IMR-90 (cell line): ENCODE data around the gene GJD2. TPM values are rescaled to one million over a fixed set of nuclear protein-coding genes. Genes with fewer than 3 reads are reported as not detected.

ENCODE experiments used
- ATAC-seq: fragments of 200-7000 bp; cut with Tn5 transposase; 2 replicates; pipeline ENCODE4 v1.9.1; 2020; ENCODE audit warnings: low read depth, mild to moderate bottlenecking, moderate library complexity
- BruUV-seq: library from RNA; stranded (reverse); fragments of 400-500 nt; replicated peaks from 2 replicates; lab custom pipeline; 2021; lab: Mats Ljungman, UMichigan
- CTCF ChIA-PET: fragments of 300-600 bp; formaldehyde crosslinking; extraction: SDS; loops from one replicate; lab custom pipeline; 2021; ENCODE audit warnings: antibody characterized with exemption; lab: Yijun Ruan, JAX
- POLR2A ChIA-PET: fragments of 300-600 bp; sonication (Branson Sonifier 250); formaldehyde crosslinking; loops from one replicate; lab custom pipeline; 2022; ENCODE audit warnings: antibody characterized with exemption; ENCODE audit not compliant: unreplicated experiment; lab: Charles Lee
- DNase-seq: peaks from one replicate; pipeline ENCODE4 v3.0.0; 2013
- H2AFZ ChIP-seq: replicated peaks from 2 replicates; pipeline ENCODE3; 2013; ENCODE audit warnings: low read length, mild to moderate bottlenecking; ENCODE audit not compliant: poor library complexity
- H2AK5ac ChIP-seq: 2 replicates; pipeline ENCODE4 v1.6.1; 2013; ENCODE audit warnings: low read depth, low read length, inconsistent platforms
- H2AK9ac ChIP-seq: replicated peaks from 2 replicates; pipeline ENCODE3; 2013; ENCODE audit warnings: mild to moderate bottlenecking, low read depth, low read length, moderate library complexity; ENCODE audit not compliant: poor library complexity
- H2BK120ac ChIP-seq: 2 replicates; pipeline ENCODE4 v1.6.1; 2013; ENCODE audit warnings: low read depth, low read length, inconsistent platforms
- H2BK15ac ChIP-seq: 3 replicates; pipeline ENCODE4 v1.6.1; 2013; ENCODE audit warnings: low read depth, low read length, inconsistent platforms
- H2BK20ac ChIP-seq: 2 replicates; pipeline ENCODE4 v1.6.1; 2013; ENCODE audit warnings: low read depth, mild to moderate bottlenecking, inconsistent platforms, low read length, moderate library complexity
- H2BK5ac ChIP-seq: 2 replicates; pipeline ENCODE4 v1.6.1; 2013; ENCODE audit warnings: mild to moderate bottlenecking, low read depth, low read length, inconsistent platforms; ENCODE audit not compliant: poor library complexity, severe bottlenecking
- H3K14ac ChIP-seq: replicated peaks from 2 replicates; pipeline ENCODE4 v1.6.1; 2013; ENCODE audit warnings: low read depth, low read length, inconsistent platforms
- H3K18ac ChIP-seq: 2 replicates; pipeline ENCODE4 v1.6.1; 2013; ENCODE audit warnings: low read depth, low read length, control low read depth
- H3K23ac ChIP-seq: 2 replicates; pipeline ENCODE4 v1.6.1; 2013; ENCODE audit warnings: low read depth, low read length, inconsistent platforms
- H3K27ac ChIP-seq: 2 replicates; pipeline ENCODE4 v1.5.1; 2013; ENCODE audit warnings: mild to moderate bottlenecking, control low read depth, low read length; ENCODE audit not compliant: insufficient read depth
- H3K27me3 ChIP-seq: 2 replicates; pipeline ENCODE4 v1.6.1; 2013; ENCODE audit warnings: low read length; ENCODE audit not compliant: control insufficient read depth, insufficient read depth
- H3K36me3 ChIP-seq: 2 replicates; pipeline ENCODE4 v1.6.1; 2013; ENCODE audit warnings: low read length, mixed read lengths; ENCODE audit not compliant: control insufficient read depth, insufficient read depth
- H3K4ac ChIP-seq: 2 replicates; pipeline ENCODE4 v1.6.1; 2013; ENCODE audit warnings: low read depth, low read length, inconsistent platforms
- H3K4me1 ChIP-seq: 2 replicates; pipeline ENCODE4 v1.6.1; 2013; ENCODE audit warnings: low read length, mixed read lengths; ENCODE audit not compliant: control insufficient read depth, insufficient read depth
- H3K4me2 ChIP-seq: 2 replicates; pipeline ENCODE4 v1.6.1; 2013; ENCODE audit warnings: low read depth, mild to moderate bottlenecking, control low read depth, low read length, moderate library complexity
- H3K4me3 ChIP-seq: 2 replicates; pipeline ENCODE4 v1.5.1; 2013; ENCODE audit warnings: low read depth, mild to moderate bottlenecking, control low read depth, low read length, moderate library complexity; ENCODE audit not compliant: insufficient read depth
- H3K56ac ChIP-seq: 2 replicates; pipeline ENCODE4 v1.6.1; 2013; ENCODE audit warnings: low read length, inconsistent platforms; ENCODE audit not compliant: insufficient read depth; ENCODE audit errors: extremely low read depth
- H3K79me1 ChIP-seq, 2 experiments: 2 replicates each; pipeline ENCODE4 v1.6.1; 2013; ENCODE audit warnings: low read length in 2 of 2, inconsistent platforms in 1 of 2, low read depth in 1 of 2
- H3K9ac ChIP-seq: 2 replicates; pipeline ENCODE4 v1.6.1; 2013; ENCODE audit warnings: low read depth, low read length, control low read depth
- H3K9me1 ChIP-seq: 2 replicates; pipeline ENCODE4 v1.6.1; 2013; ENCODE audit warnings: low read length, inconsistent platforms; ENCODE audit not compliant: insufficient read depth
- H3K9me3 ChIP-seq: 2 replicates; pipeline ENCODE4 v1.6.1; 2013; ENCODE audit warnings: low read length; ENCODE audit not compliant: control insufficient read depth, insufficient read depth
- H4K20me1 ChIP-seq: 2 replicates; pipeline ENCODE4 v1.6.1; 2013; ENCODE audit warnings: low read length, inconsistent platforms; ENCODE audit not compliant: insufficient read depth
- H4K5ac ChIP-seq: 2 replicates; pipeline ENCODE4 v1.6.1; 2013; ENCODE audit warnings: mild to moderate bottlenecking, low read depth, low read length, control low read depth
- H4K8ac ChIP-seq, 2 experiments: 2 replicates each; pipeline ENCODE4 v1.6.1; 2013; ENCODE audit warnings: low read depth in 2 of 2, low read length in 2 of 2, control low read depth in 1 of 2, inconsistent platforms in 1 of 2
- H4K91ac ChIP-seq: 2 replicates; pipeline ENCODE4 v1.6.1; 2013; ENCODE audit warnings: low read depth, low read length, inconsistent platforms; ENCODE audit not compliant: insufficient read depth
- BHLHE40 ChIP-seq: fragments of 150-350 bp; IDR thresholded peaks from 2 replicates; pipeline ENCODE4 v1.6.1; 2016; ENCODE audit warnings: mild to moderate bottlenecking, low read depth, low read length
- CHD1 ChIP-seq: IDR thresholded peaks from 2 replicates; pipeline ENCODE4 v1.6.1; 2012; ENCODE audit warnings: low read depth, low read length, improper control_type of control experiment
- MAFK ChIP-seq: IDR thresholded peaks from 2 replicates; pipeline ENCODE4 v1.6.1; 2012; ENCODE audit warnings: low read depth, low read length, improper control_type of control experiment
- RCOR1 ChIP-seq: IDR thresholded peaks from 2 replicates; pipeline ENCODE4 v1.6.1; 2012; ENCODE audit warnings: mild to moderate bottlenecking, low read length, improper control_type of control experiment; ENCODE audit not compliant: insufficient replicate concordance
- WGBS, 2 experiments: methylation state at CpG; one replicate each; pipeline versions ENCODE4 v1.1.5 to v1.1.7; 2013; ENCODE audit warnings: missing lambda C conversion rate in 2 of 2; ENCODE audit not compliant: insufficient read length in 1 of 2; ENCODE audit errors: extremely low coverage in 2 of 2; 5-methylcytosine and 5-hydroxymethylcytosine counted together
- dilution Hi-C: fragments of 300-500 bp; cut with HindIII; formaldehyde crosslinking; loops from one replicate; pipeline ENCODE4 v1.14.3; 2018; ENCODE audit warnings: low sequenced_read_pairs; ENCODE audit not compliant: unreplicated experiment
- in situ Hi-C: fragments of 300-500 bp; cut with MboI; formaldehyde crosslinking; loops from 3 replicates; pipeline ENCODE4 v1.14.3; 2019; ENCODE audit warnings: low sequenced_read_pairs, inconsistent platforms, mixed read lengths
- intact Hi-C: fragments of 100-400 bp; cut with micrococcal nuclease; formaldehyde crosslinking; loops from 2 replicates; pipeline ENCODE4 v1.10.0; 2022
- polyA plus RNA-seq, 3 experiments: library from polyadenylated mRNA; depleted of rRNA; stranded (reverse); fragments of >200 nt; gene quantifications; 2 replicates each; pipeline ENCODE4 v1.2.3, GENCODE V29; 2012; ENCODE audit warnings: low replicate concordance in 1 of 3
- total RNA-seq: library from RNA; depleted of rRNA; stranded (reverse); fragments of >200 nt; gene quantifications from 2 replicates; pipeline ENCODE4 v1.2.3, GENCODE V29; 2012

GJD2 gene
- total and polyA plus RNA-seq, 2 of the 4 experiments (the other 2 are of a cell fraction) = not detected

DNA sequence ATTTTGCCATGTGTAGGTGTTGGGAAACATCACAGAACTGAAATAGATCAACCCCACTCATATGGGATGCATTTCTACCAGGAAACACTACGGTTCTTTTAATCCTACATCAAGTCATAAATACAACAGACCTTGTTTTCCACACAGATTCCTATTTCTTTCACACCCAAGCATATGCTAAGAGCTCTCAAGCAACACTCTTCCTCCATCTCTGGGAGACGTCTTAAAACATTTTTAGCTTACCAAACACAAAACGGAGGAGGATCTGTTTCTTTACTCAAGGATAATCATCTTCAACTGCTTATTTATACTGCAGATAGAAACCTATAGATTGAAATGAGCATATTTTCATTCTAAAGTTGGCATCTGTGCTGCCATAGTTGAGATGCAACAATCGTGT, 5.1 kb downstream of the GJD2 start:
- dilution Hi-C loops = no loop called here
- H3K14ac ChIP-seq = no peak overlapping the region

More for the DNA sequence above, 5.1 kb downstream of the GJD2 start:
- H3K18ac ChIP-seq = no peak overlapping the region
- peaks cover 3% of the 10 kb centered on the region; the same call in 1 of the 2 replicates for H3K9me3 ChIP-seq
- 0 out of 2 replicates have a peak, but pooled peaks cover 3% of the 10 kb centered on the region for H3K9me1 ChIP-seq
- peaks cover 33% of the 10 kb centered on the region for H3K27me3 ChIP-seq
- peaks cover 2% of the 10 kb centered on the region; the same call in 1 of the 2 replicates for H3K4me1 ChIP-seq
- H3K79me1 ChIP-seq = no peaks in the 10 kb centered on the region
- H3K56ac ChIP-seq = no peak overlapping the region
- intact Hi-C loops = loop anchor here (5.0 kb wide), 1 partner anchor 33 kb away; no protein-coding TSS in a partner anchor
- ChIA-PET CTCF (no interaction called here), POLR2A (no interaction called here)
- H3K4me3 ChIP-seq = no peak overlapping the region
- H2AK5ac ChIP-seq = no peak overlapping the region
- H2AFZ ChIP-seq = no peak overlapping the region
- ATAC-seq (no peak), DNase-seq (no peak)
- H4K8ac ChIP-seq = no peak overlapping the region
- H4K91ac ChIP-seq = no peak overlapping the region
- H3K4me2 ChIP-seq = no peak overlapping the region
- no peaks in the 10 kb centered on the region for H3K36me3 ChIP-seq
- H2BK120ac ChIP-seq = no peak overlapping the region
- no TSS peak for BruUV-seq
- H2BK15ac ChIP-seq = no peak overlapping the region
- no peak overlapping the region for H2BK5ac ChIP-seq
- no peak overlapping the region for H3K23ac ChIP-seq
- no peak overlapping the region for H3K27ac ChIP-seq
- H4K20me1 ChIP-seq = no peaks in the 10 kb centered on the region
- H2BK20ac ChIP-seq = no peak overlapping the region
- no peak overlapping the region for H2AK9ac ChIP-seq
- WGBS, 2 experiments = 45% methylated on average over 2 of the region's 4 CpGs; no CpG with 5 or more reads in 1 of the 2 experiments
- TF ChIP-seq RCOR1 = no peak
- TF ChIP-seq CHD1 = no peak
- no peak for TF ChIP-seq BHLHE40
- TF ChIP-seq MAFK = no peak
- no peak overlapping the region for H3K4ac ChIP-seq
- no peak overlapping the region for H3K9ac ChIP-seq
- no peak overlapping the region for H4K5ac ChIP-seq
- in situ Hi-C loops = no loop called here
